HL-60/S4 treated with retinoic acid at 250 ng/mL for 4 days and 3 days (cell line): ENCODE results near the gene STX18.
"Not testable (repeated sequence)": the region's sequence is repeated elsewhere in the genome, so short reads cannot be mapped to it uniquely, and the experiment has no call there.

Experiments
- in situ Hi-C: fragments of 300-500 bp; cut with MboI; formaldehyde crosslinking; loops from 2 replicates; pipeline ENCODE4 v1.7.0; 2022; ENCODE audit warnings: low sequenced_read_pairs

The STX18 gene

GRCh38 chr4:4480685-4481398 is 61.0 kb downstream of the STX18 start:
- in situ Hi-C loops: no loop called here

GRCh38 chr4:4480205-4480604 is 61.6 kb downstream of the STX18 start:
- in situ Hi-C loops: no loop called here

GRCh38 chr4:4479366-4479765 is 62.5 kb downstream of the STX18 start:
- in situ Hi-C loops: no loop called here

GRCh38 chr4:4477796-4478195 is 64.1 kb downstream of the STX18 start:
- in situ Hi-C loops: no loop called here

GRCh38 chr4:4477391-4477790 is 64.5 kb downstream of the STX18 start:
- in situ Hi-C loops: no loop called here

GRCh38 chr4:4474476-4474875 is 67.4 kb downstream of the STX18 start:
- in situ Hi-C loops: no loop called here

- in situ Hi-C loops: no loop called here
Observed at GRCh38 chr4:4472344-4472958, 69.4 kb downstream of the STX18 start.

- in situ Hi-C loops: no loop called here
Observed at GRCh38 chr4:4471195-4471594, 70.7 kb downstream of the STX18 start.

- in situ Hi-C loops: no loop called here
Observed at GRCh38 chr4:4470208-4470607, 71.6 kb downstream of the STX18 start.

- in situ Hi-C loops: not testable (repeated sequence)
Observed at GRCh38 chr4:4465238-4465637, 76.6 kb downstream of the STX18 start.

GRCh38 chr4:4462970-4463369 is 78.9 kb downstream of the STX18 start:
- in situ Hi-C loops: no loop called here

GRCh38 chr4:4461850-4462249 is 80.0 kb downstream of the STX18 start:
- in situ Hi-C loops: no loop called here

- in situ Hi-C loops: no loop called here
Observed at GRCh38 chr4:4461178-4461577, 80.7 kb downstream of the STX18 start.

GRCh38 chr4:4460759-4461158 is 81.1 kb downstream of the STX18 start:
- in situ Hi-C loops: no loop called here

- in situ Hi-C loops: no loop called here
Observed at GRCh38 chr4:4459181-4459580, 82.7 kb downstream of the STX18 start.

GRCh38 chr4:4457803-4458553 is 83.9 kb downstream of the STX18 start:
- in situ Hi-C loops: no loop called here

- in situ Hi-C loops: no loop called here
Observed at GRCh38 chr4:4456816-4457578, 84.9 kb downstream of the STX18 start.

GRCh38 chr4:4456351-4456750 is 85.5 kb downstream of the STX18 start:
- in situ Hi-C loops: no loop called here

- in situ Hi-C loops: no loop called here
Observed at GRCh38 chr4:4455210-4455865, 86.5 kb downstream of the STX18 start.

GRCh38 chr4:4446434-4446833 is 95.4 kb downstream of the STX18 start:
- in situ Hi-C loops: no loop called here

- in situ Hi-C loops: no loop called here
Observed at GRCh38 chr4:4443821-4444220, 98.0 kb downstream of the STX18 start.
